Progenitor cell of endocrine pancreas (in vitro differentiated cells): ENCODE data around the gene DNAJB13. TPM values are rescaled to one million over a fixed set of nuclear protein-coding genes. Genes with fewer than 3 reads are reported as not detected.
"Not testable (repeated sequence)": the region's sequence is repeated elsewhere in the genome, so short reads cannot be mapped to it uniquely, and the experiment has no call there.

Experiments
- DNase-seq: peaks from one replicate; pipeline ENCODE4 v3.0.0; 2021; ENCODE audit warnings: low spot score; ENCODE audit not compliant: unreplicated experiment
- H3K27ac Mint-ChIP-seq: 2 replicates; pipeline ENCODE4 v1.8.0; 2021; ENCODE audit warnings: mild to moderate bottlenecking, moderate library complexity, mixed read lengths
- H3K27me3 Mint-ChIP-seq: 2 replicates; pipeline ENCODE4 v1.8.0; 2021; ENCODE audit warnings: mixed read lengths
- H3K36me3 Mint-ChIP-seq: 2 replicates; pipeline ENCODE4 v1.8.0; 2022; ENCODE audit warnings: mixed read lengths; ENCODE audit not compliant: insufficient read depth
- H3K4me1 Mint-ChIP-seq: 2 replicates; pipeline ENCODE4 v1.8.0; 2021; ENCODE audit warnings: low read depth, mixed read lengths
- H3K4me3 Mint-ChIP-seq: 2 replicates; pipeline ENCODE4 v1.8.0; 2021; ENCODE audit warnings: low read depth, mild to moderate bottlenecking, moderate library complexity, mixed read lengths
- H3K9me3 Mint-ChIP-seq: 2 replicates; pipeline ENCODE4 v1.8.0; 2021; ENCODE audit warnings: low read depth, mixed read lengths
- total RNA-seq: library from RNA; stranded (reverse); gene quantifications from 2 replicates; pipeline ENCODE4 v1.2.1, GENCODE V29; 2021
- TF ChIP-seq, protein P1 (sequence below): fragments of 200-600 bp; sonication (generic); IDR thresholded peaks from one replicate; pipeline ENCODE4 v1.5.0; 2021; ENCODE audit warnings: antibody characterized with exemption, mild to moderate bottlenecking; ENCODE audit not compliant: unreplicated experiment

The DNAJB13 gene
- total RNA-seq, 1 donor from 2014 or later: 1.1 TPM

DNA sequence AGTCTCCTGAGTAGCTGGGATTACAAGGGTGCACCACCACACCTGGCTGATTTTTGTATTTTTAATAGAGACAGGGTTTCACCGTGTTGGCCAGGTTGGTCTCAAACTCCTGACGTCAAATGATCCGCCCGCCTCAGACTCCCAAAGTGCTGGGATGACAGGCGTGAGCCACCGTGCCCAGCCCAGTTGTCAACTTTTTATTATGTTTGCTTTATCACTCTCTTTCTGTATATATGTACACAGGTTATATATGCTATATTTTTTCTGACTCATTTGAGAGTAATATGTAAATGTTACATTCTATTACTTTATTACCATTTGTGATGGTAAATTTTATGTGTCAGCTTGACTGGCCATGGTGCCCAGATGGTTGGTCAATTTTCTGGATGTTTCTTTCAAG, 18.9 kb upstream of the DNAJB13 start:
- TF ChIP-seq, protein P1, sequence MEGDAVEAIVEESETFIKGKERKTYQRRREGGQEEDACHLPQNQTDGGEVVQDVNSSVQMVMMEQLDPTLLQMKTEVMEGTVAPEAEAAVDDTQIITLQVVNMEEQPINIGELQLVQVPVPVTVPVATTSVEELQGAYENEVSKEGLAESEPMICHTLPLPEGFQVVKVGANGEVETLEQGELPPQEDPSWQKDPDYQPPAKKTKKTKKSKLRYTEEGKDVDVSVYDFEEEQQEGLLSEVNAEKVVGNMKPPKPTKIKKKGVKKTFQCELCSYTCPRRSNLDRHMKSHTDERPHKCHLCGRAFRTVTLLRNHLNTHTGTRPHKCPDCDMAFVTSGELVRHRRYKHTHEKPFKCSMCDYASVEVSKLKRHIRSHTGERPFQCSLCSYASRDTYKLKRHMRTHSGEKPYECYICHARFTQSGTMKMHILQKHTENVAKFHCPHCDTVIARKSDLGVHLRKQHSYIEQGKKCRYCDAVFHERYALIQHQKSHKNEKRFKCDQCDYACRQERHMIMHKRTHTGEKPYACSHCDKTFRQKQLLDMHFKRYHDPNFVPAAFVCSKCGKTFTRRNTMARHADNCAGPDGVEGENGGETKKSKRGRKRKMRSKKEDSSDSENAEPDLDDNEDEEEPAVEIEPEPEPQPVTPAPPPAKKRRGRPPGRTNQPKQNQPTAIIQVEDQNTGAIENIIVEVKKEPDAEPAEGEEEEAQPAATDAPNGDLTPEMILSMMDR: no peak

DNA sequence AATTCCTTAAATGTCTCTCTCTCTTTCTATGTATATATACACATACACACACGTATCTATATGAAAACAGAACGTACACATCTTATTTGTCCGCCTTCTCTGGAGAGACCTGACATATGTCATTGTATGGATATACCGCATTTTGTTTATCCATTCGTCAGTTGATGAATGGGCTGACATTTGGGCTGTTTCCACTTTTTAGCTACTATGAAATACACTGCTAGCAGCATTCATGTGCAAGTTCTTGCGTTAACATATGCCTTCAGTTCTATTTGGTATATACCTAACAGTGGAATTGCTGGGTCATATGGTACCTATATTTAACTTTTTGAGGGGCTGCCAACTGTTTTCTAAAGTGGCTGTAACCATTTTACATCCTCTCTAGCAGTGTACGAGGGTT, 18.0 kb upstream of the DNAJB13 start:
- Mint-ChIP-seq H3K27ac (no peak overlapping the region), H3K9me3 (no peaks in the 10 kb centered on the region), H3K4me3 (no peak overlapping the region), H3K36me3 (peaks cover 23% of the 10 kb centered on the region), H3K27me3 (no peaks in the 10 kb centered on the region), H3K4me1 (no peaks in the 10 kb centered on the region)
- no peak for DNase-seq
- TF ChIP-seq, protein P1: no peak

More for the DNA sequence above, 18.9 kb upstream of the DNAJB13 start:
- no peak for DNase-seq
- peaks cover 20% of the 10 kb centered on the region for H3K36me3 Mint-ChIP-seq
- H3K9me3 Mint-ChIP-seq: no peaks in the 10 kb centered on the region
- H3K4me1 Mint-ChIP-seq: no peaks in the 10 kb centered on the region
- no peak overlapping the region for H3K4me3 Mint-ChIP-seq
- H3K27me3 Mint-ChIP-seq: no peaks in the 10 kb centered on the region
- no peak overlapping the region for H3K27ac Mint-ChIP-seq

DNA sequence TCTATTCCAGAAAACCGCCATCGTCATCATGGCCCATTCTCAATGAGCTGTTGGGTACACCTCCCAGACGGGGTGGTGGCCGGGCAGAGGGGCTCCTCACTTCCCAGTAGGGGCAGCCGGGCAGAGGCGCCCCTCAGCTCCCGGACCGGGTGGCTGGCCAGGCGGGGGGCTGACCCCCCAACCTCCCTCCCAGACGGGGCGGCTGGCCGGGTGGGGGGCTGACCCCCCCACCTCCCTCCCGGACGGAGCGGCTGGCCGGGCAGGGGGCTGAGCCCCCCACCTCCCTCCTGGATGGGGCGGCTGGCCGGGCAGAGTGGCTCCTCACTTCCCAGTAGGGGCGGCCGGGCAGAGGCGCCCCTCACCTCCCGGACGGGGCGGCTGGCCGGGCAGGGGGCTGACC, 14.8 kb upstream of the DNAJB13 start:
- not testable (repeated sequence) for H3K4me1 Mint-ChIP-seq
- H3K9me3 Mint-ChIP-seq: peaks cover 19% of the 10 kb centered on the region

DNA sequence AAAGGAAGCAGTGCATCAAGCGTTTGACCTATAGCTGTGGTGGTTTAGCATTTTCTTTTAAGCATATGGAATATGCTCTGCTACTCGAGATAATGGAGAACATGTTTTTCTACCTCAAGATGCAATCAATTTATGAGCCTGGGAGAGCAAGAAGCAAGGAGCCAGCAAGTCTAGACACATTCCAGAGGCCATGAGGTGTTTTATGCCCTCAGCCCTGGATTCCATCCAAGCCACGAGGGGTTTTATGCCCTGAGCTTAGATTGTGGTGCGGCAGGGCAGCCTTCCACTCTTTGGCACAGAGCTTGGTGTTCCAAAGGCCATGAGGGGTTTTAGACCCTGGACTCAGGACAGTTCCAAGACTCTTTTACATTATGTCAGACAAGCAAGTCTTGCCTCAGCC, 11.7 kb upstream of the DNAJB13 start:
- H3K9me3 Mint-ChIP-seq: peaks cover 29% of the 10 kb centered on the region
- H3K4me3 Mint-ChIP-seq: no peak overlapping the region
- no peak overlapping the region for H3K27ac Mint-ChIP-seq
- DNase-seq: no peak
- TF ChIP-seq, protein P1: no peak
- H3K36me3 Mint-ChIP-seq: peaks cover 21% of the 10 kb centered on the region
- no peaks in the 10 kb centered on the region for H3K4me1 Mint-ChIP-seq
- no peaks in the 10 kb centered on the region for H3K27me3 Mint-ChIP-seq

More for the DNA sequence above, 14.8 kb upstream of the DNAJB13 start:
- peaks cover 21% of the 10 kb centered on the region for H3K36me3 Mint-ChIP-seq
- not testable (repeated sequence) for DNase-seq, H3K27me3 Mint-ChIP-seq, H3K4me3 Mint-ChIP-seq, H3K27ac Mint-ChIP-seq

DNA sequence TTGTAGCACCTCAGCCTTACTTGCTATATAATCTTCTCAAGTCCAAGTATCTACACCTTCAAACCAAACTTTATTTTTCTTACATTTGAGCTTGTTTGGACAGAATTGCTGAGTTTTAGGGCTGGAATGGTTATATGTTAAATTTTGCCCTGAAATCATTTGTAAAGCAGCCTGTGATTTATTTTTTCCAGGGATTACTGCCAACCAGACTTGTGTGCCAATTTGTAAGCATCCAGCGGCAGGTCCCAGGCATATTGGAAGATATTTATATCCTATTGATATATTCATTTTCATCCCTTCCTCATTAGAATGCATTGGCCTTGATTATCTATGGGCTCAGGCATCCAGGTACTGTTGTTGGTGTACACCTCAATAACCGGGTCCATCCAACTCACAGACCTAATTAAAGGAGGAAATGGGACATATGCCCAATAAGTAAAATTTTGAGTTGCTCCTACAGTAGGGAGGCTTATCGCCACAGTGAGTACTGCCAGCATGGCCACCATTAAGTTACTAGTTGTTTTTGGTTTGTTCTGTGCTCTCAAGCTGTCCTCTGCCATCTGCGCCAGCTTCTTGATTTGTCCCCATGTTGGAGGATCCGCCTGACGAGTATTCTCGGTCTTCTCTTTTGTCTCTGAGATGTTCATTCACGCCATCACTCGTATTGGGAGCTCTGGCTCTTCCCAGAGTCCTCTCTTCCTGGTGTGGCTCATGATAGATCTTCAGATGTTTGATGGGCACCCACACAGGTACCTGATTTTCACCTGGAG, 9.8 kb upstream of the DNAJB13 start:
- TF ChIP-seq, protein P1: no peak
- Mint-ChIP-seq H3K4me3 (no peak overlapping the region), H3K4me1 (no peaks in the 10 kb centered on the region), H3K9me3 (peaks cover 29% of the 10 kb centered on the region), H3K36me3 (peaks cover 16% of the 10 kb centered on the region), H3K27ac (no peak overlapping the region), H3K27me3 (no peaks in the 10 kb centered on the region)
- DNase-seq: no peak

DNA sequence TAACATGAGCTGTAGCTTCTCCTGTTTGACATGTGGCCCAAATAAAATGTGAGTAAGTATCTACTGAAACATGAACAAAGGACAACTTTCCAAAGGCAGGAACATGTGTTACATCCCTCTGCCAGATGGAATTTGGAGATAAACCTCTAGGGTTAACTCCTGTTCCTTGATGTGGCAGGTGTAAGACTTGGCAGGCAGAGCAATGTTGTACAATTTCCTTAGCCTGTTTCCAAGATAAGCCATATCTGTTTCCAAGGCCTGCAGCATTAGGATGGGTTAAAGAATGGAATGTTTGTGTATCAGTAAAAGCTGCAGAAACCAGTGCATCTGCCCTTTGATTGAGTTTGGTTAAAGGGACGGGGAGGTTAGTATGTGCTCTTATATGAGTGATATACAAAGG, 8.8 kb upstream of the DNAJB13 start:
- no peak overlapping the region for H3K27ac Mint-ChIP-seq
- TF ChIP-seq, protein P1: no peak
- H3K4me1 Mint-ChIP-seq: no peaks in the 10 kb centered on the region
- no peak overlapping the region for H3K4me3 Mint-ChIP-seq
- peaks cover 16% of the 10 kb centered on the region for H3K36me3 Mint-ChIP-seq
- H3K9me3 Mint-ChIP-seq: peaks cover 37% of the 10 kb centered on the region
- no peaks in the 10 kb centered on the region for H3K27me3 Mint-ChIP-seq
- no peak for DNase-seq
